H1 (cell line): ENCODE data around the gene ELOVL6. TPM values are rescaled to one million over a fixed set of nuclear protein-coding genes. Genes with fewer than 3 reads are reported as not detected.
A peak's percentile ranks its signal among the peaks of the same experiment; 100 is the strongest.

Experiments
- CTCF ChIA-PET: fragments of 300-600 bp; sonication (Branson Sonifier 250); formaldehyde crosslinking; loops from one replicate; lab custom pipeline; 2021; ENCODE audit not compliant: partially characterized antibody; lab: Charles Lee
- POLR2A ChIA-PET: fragments of 300-600 bp; sonication (Branson Sonifier 250); formaldehyde crosslinking; loops from one replicate; lab custom pipeline; 2021; ENCODE audit warnings: inconsistent platforms; ENCODE audit not compliant: partially characterized antibody; lab: Charles Lee
- DNase-seq, 2 experiments: peaks; one replicate each; pipeline versions ENCODE4 v3.0.0 to v3.0.0-alpha.2; 2010 to 2022; ENCODE audit warnings: low spot score in 2 of 2, low read depth in 1 of 2, mixed read lengths in 1 of 2
- FAIRE-seq: peaks from 2 replicates; lab custom pipeline; 2011; peaks lifted over from hg19 to GRCh38; lab: Jason Lieb, UNC
- H2AFZ ChIP-seq: 2 replicates; pipeline ENCODE4 v1.8.1; 2012; ENCODE audit warnings: low read length, inconsistent platforms
- H2AK5ac ChIP-seq: 2 replicates; pipeline ENCODE4 v1.6.1; 2013; ENCODE audit warnings: low read depth, low read length
- H2BK120ac ChIP-seq: replicated peaks from 2 replicates; pipeline ENCODE3; 2013; ENCODE audit warnings: low read depth, low read length, inconsistent platforms
- H2BK12ac ChIP-seq: 2 replicates; pipeline ENCODE4 v1.6.1; 2013; ENCODE audit warnings: low read depth, low read length
- H2BK15ac ChIP-seq: 2 replicates; pipeline ENCODE4 v1.6.1; 2013; ENCODE audit warnings: low read length
- H2BK20ac ChIP-seq: 2 replicates; pipeline ENCODE4 v1.6.1; 2013; ENCODE audit warnings: low read length
- H2BK5ac ChIP-seq: 2 replicates; pipeline ENCODE4 v1.6.1; 2013; ENCODE audit warnings: low read depth, low read length
- H3K14ac ChIP-seq: 2 replicates; pipeline ENCODE4 v1.6.1; 2013; ENCODE audit warnings: inconsistent platforms; ENCODE audit not compliant: insufficient read length
- H3K18ac ChIP-seq: 2 replicates; pipeline ENCODE4 v1.6.1; 2013; ENCODE audit warnings: low read length; ENCODE audit errors: extremely low read depth
- H3K23ac ChIP-seq: 2 replicates; pipeline ENCODE4 v1.6.1; 2013; ENCODE audit warnings: inconsistent platforms; ENCODE audit not compliant: insufficient read length
- H3K23me2 ChIP-seq: 2 replicates; pipeline ENCODE4 v1.6.1; 2013; ENCODE audit warnings: low read depth, low read length
- H3K27ac ChIP-seq: 2 replicates; pipeline ENCODE4 v1.6.1; 2011; ENCODE audit warnings: low read depth, low read length, inconsistent platforms
- H3K27me3 ChIP-seq, 4 experiments: replicated peaks in 1 of 4; 1 replicate in 1 of 4; 2 replicates in 3 of 4; pipeline versions ENCODE4 v1.6.1 to v1.8.1; 2011 to 2013; ENCODE audit warnings: low read length in 3 of 4, mild to moderate bottlenecking in 3 of 4, inconsistent platforms in 2 of 4, mixed read lengths in 2 of 4, moderate library complexity in 1 of 4; ENCODE audit not compliant: control insufficient read depth in 3 of 4, insufficient read depth in 3 of 4; ENCODE audit errors: extremely low read depth in 1 of 4
- H3K36me3 ChIP-seq, 4 experiments: 2 replicates each; pipeline versions ENCODE4 v1.6.1 to v1.8.1; 2011 to 2013; ENCODE audit warnings: mild to moderate bottlenecking in 4 of 4, low read length in 3 of 4, moderate library complexity in 2 of 4, control low read depth in 1 of 4, inconsistent platforms in 1 of 4; ENCODE audit not compliant: insufficient read depth in 4 of 4, control insufficient read depth in 2 of 4
- H3K4ac ChIP-seq: replicated peaks from 2 replicates; pipeline ENCODE3; 2013; ENCODE audit warnings: low read length, low read depth, mixed read lengths, inconsistent platforms; ENCODE audit not compliant: insufficient read length
- H3K4me1 ChIP-seq, 4 experiments: replicated peaks in 1 of 4; 1 replicate in 1 of 4; 2 replicates in 3 of 4; pipeline versions ENCODE4 v1.6.1 to v1.8.1; 2011 to 2013; ENCODE audit warnings: low read length in 3 of 4, inconsistent platforms in 2 of 4, mixed read lengths in 1 of 4; ENCODE audit not compliant: insufficient read depth in 4 of 4, control insufficient read depth in 3 of 4
- H3K4me2 ChIP-seq, 2 experiments: 2 replicates each; pipeline versions ENCODE4 v1.6.1 to v1.8.1; 2011 to 2013; ENCODE audit warnings: low read depth in 2 of 2, low read length in 2 of 2, control low read depth in 1 of 2, inconsistent platforms in 1 of 2, mild to moderate bottlenecking in 1 of 2; ENCODE audit not compliant: insufficient read depth in 1 of 2
- H3K4me3 ChIP-seq, 4 experiments: fragments of 200-600, 300-600 bp in 1 of 4; sonication (generic), shearing (Covaris generic), sonication (Bioruptor Twin) in 1 of 4; 2 replicates each; pipeline versions ENCODE4 v1.5.1 to v1.8.1; 2011 to 2016; ENCODE audit warnings: low read length in 4 of 4, low read depth in 3 of 4, control low read depth in 2 of 4, inconsistent platforms in 2 of 4, mild to moderate bottlenecking in 2 of 4, mixed read lengths in 1 of 4, moderate library complexity in 1 of 4; ENCODE audit not compliant: insufficient read depth in 2 of 4; ENCODE audit errors: extremely low read depth in 1 of 4
- H3K56ac ChIP-seq: replicated peaks from 2 replicates; pipeline ENCODE3; 2013; ENCODE audit warnings: low read depth, mild to moderate bottlenecking, mixed read lengths, low read length, inconsistent platforms; ENCODE audit not compliant: insufficient read length
- H3K79me1 ChIP-seq: 2 replicates; pipeline ENCODE4 v1.6.1; 2013; ENCODE audit warnings: low read depth, low read length, control low read depth
- H3K79me2 ChIP-seq, 2 experiments: 2 replicates each; pipeline versions ENCODE4 v1.6.1 to v1.8.1; 2012 to 2013; ENCODE audit warnings: low read length in 2 of 2, mild to moderate bottlenecking in 2 of 2, inconsistent platforms in 1 of 2; ENCODE audit not compliant: insufficient read depth in 2 of 2, control insufficient read depth in 1 of 2
- H3K9ac ChIP-seq, 4 experiments: replicated peaks in 1 of 4; 1 replicate in 1 of 4; 2 replicates in 3 of 4; pipeline versions ENCODE4 v1.6.1 to v1.8.1; 2011 to 2013; ENCODE audit warnings: low read depth in 3 of 4, low read length in 3 of 4, control low read depth in 2 of 4, mild to moderate bottlenecking in 2 of 4, moderate library complexity in 2 of 4, inconsistent platforms in 1 of 4; ENCODE audit errors: extremely low read depth in 1 of 4
- H3K9me3 ChIP-seq, 2 experiments: 2 replicates each; pipeline versions ENCODE4 v1.6.1 to v1.8.1; 2012 to 2013; ENCODE audit warnings: mild to moderate bottlenecking in 2 of 2, moderate library complexity in 2 of 2, control low read depth in 1 of 2, inconsistent platforms in 1 of 2, low read depth in 1 of 2, low read length in 1 of 2, mixed read lengths in 1 of 2; ENCODE audit not compliant: insufficient read depth in 2 of 2
- H4K20me1 ChIP-seq, 2 experiments: replicated peaks in 1 of 2; 2 replicates each; pipeline versions ENCODE3 to v1.8.1; 2011 to 2013; ENCODE audit warnings: inconsistent platforms in 2 of 2, low read length in 2 of 2, mild to moderate bottlenecking in 1 of 2; ENCODE audit not compliant: insufficient read depth in 2 of 2, control insufficient read depth in 1 of 2
- H4K5ac ChIP-seq: 2 replicates; pipeline ENCODE4 v1.6.1; 2013; ENCODE audit warnings: low read length, low read depth, mixed read lengths, inconsistent platforms; ENCODE audit not compliant: insufficient read length
- H4K8ac ChIP-seq: 2 replicates; pipeline ENCODE4 v1.8.0; 2013; ENCODE audit warnings: mild to moderate bottlenecking, moderate library complexity, low read length, inconsistent platforms; ENCODE audit not compliant: insufficient read depth; ENCODE audit errors: extremely low read depth
- H4K91ac ChIP-seq: replicated peaks from 2 replicates; pipeline ENCODE3; 2013; ENCODE audit warnings: low read length, mixed read lengths, inconsistent platforms; ENCODE audit not compliant: insufficient read length
- KDM1A ChIP-seq: fragments of 200-600, 300-600 bp; sonication (generic); IDR thresholded peaks from 2 replicates; pipeline ENCODE4 v1.7.1; 2016; ENCODE audit warnings: mild to moderate bottlenecking, low read length, borderline replicate concordance
- WGBS, 2 experiments: shearing (Covaris generic) in 1 of 2; methylation state at CpG; one replicate each; pipeline versions ENCODE4 v1.1.6 to v1.1.7; 2013 to 2015; ENCODE audit warnings: low lambda C conversion rate in 2 of 2, mixed read lengths in 2 of 2, inconsistent platforms in 1 of 2, low coverage in 1 of 2, missing lambda C conversion rate in 1 of 2; ENCODE audit not compliant: insufficient replicate concordance in 2 of 2, insufficient coverage in 1 of 2, insufficient read length in 1 of 2; ENCODE audit errors: extremely low coverage in 1 of 2, missing lambda C conversion rate in 1 of 2; 5-methylcytosine and 5-hydroxymethylcytosine counted together
- polyA plus RNA-seq, 7 experiments: library from polyadenylated mRNA; depleted of rRNA in 3 of 7; stranded (reverse) in 5 of 7; unstranded in 2 of 7; fragments of >200 nt in 5 of 7; fragments of 200-250 nt in 2 of 7; gene quantifications; 1 replicate in 5 of 7; 2 replicates in 1 of 7; 4 replicates in 1 of 7; pipeline versions ENCODE4 v1.2.1 to v1.2.3, GENCODE V29; 2011 to 2013; ENCODE audit warnings: missing spikeins in 2 of 7, mixed read lengths in 2 of 7
- total RNA-seq: library from RNA; stranded (reverse); fragmentation: NEBNext Ultra II Directional; extraction: Animal tissue kit (Norgen Biotek cat#: 25700); gene quantifications from 2 replicates; pipeline ENCODE4 v1.2.1, GENCODE V29; 2021

Gene ELOVL6
- total and polyA plus RNA-seq, 2 of the 8 experiments (the other 6 are each of a cell fraction or from before 2014, with no cell fraction given) = 27.8 to 86.6 TPM

DNA sequence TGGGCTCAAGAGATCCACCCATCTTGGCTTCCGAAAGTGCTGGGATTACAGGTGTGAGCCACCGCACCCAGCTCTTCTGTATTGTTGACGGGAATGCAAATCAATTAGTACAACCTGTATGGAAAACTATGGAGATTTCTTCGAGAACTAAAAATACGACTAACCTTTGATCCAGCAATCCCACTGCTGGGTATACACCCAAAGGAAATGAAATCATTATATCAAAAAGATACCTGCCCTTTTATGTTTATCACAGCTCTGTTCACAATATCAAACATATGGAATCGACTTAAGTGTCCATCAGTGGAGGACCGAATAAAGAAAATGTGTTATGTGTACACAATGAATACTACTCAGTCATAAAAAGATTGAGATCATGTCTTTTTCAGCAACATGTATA is 49.3 kb downstream of the ELOVL6 start:
- peak; percentile 24 for FAIRE-seq
- ChIA-PET POLR2A (interaction anchor here (0.7 to 1.2 kb wide), 2 partner anchors 9 to 61 kb away, joined by 3 to 4 read pairs; no protein-coding TSS in a partner anchor), CTCF (interaction anchor here (1.5 to 1.6 kb wide), 2 partner anchors 12 to 21 kb away, joined by 4 to 5 read pairs; no protein-coding TSS in a partner anchor)
- Histone ChIP-seq H2BK5ac (no peak overlapping the region), H2BK12ac (no peak overlapping the region), H3K4ac (no peak overlapping the region), H2AFZ (no peak overlapping the region), H4K8ac (no peak overlapping the region), H3K14ac (no peak overlapping the region), H3K9ac (no peak overlapping the region), H4K5ac (no peak overlapping the region), H3K27ac (no peak overlapping the region), H3K4me3 (no peak overlapping the region), H3K18ac (no peak overlapping the region), H3K23ac (no peak overlapping the region), H3K4me1 (no peaks in the 10 kb centered on the region), H2AK5ac (no peak overlapping the region), H4K20me1 (peaks cover 0 to 7% of the 10 kb centered on the region in 2 experiments), H2BK15ac (no peak overlapping the region), H4K91ac (no peak overlapping the region), H3K36me3 (no peaks in the 10 kb centered on the region; a peak in 2 of 8 replicates), H3K23me2 (no peaks in the 10 kb centered on the region), H2BK120ac (no peak overlapping the region), H3K27me3 (no peaks in the 10 kb centered on the region), H3K56ac (no peak overlapping the region), H3K79me1 (peaks cover 4% of the 10 kb centered on the region), H3K79me2 (peaks cover 0 to 64% of the 10 kb centered on the region in 2 experiments; a peak in 2 of 4 replicates), H3K4me2 (no peak overlapping the region), H2BK20ac (no peak overlapping the region), H3K9me3 (no peaks in the 10 kb centered on the region)
- 95% methylated on average over 7 of the region's 7 CpGs; no CpG with 5 or more reads in 1 of the 2 experiments for WGBS, 2 experiments
- no peak for DNase-seq
- TF ChIP-seq KDM1A = no peak
